ENCODE measurements around the gene B3GALT6. TPM values are rescaled to one million over a fixed set of nuclear protein-coding genes. Genes with fewer than 3 reads are reported as not detected.

Gene B3GALT6
- total RNA-seq, 4 donors from 2014 or later = 12.3 to 24.1 (median 15.0) TPM

DNA sequence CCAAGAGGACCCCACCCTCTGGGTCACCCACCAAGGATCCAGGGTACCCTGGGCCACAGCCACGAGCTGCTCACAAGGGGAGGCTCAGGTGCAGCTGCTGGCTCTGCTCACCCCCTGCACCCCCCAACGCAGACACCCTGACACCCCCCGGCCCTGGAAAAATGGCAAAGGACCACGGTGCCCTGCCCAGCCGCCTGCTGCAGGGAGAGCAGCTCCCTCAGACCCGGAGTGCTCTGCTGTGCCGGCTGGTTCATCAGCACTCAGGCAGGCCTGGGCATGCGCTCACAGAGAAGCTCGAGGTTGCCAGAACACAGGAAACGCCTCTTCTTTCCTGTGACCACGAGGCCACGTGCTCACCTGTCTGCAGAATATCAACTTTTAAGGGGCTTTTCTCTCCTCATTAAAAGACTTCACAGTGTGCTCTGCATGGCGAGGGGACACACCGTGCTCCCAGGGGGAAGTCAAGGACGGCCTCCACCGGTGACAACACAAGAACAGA lies 18.8 kb downstream of the B3GALT6 start:
- ATAC-seq = no peak
- Histone ChIP-seq H3K9me3 (no peaks in the 10 kb centered on the region), H3K36me3 (peaks cover 0 to 54% of the 10 kb centered on the region in 2 donors), H3K4me1 (peaks cover 0 to 15% (median 0%) of the 10 kb centered on the region in 3 donors), H3K4me3 (no peak overlapping the region), H3K27ac (no peak overlapping the region), H3K27me3 (peaks cover 28% of the 10 kb centered on the region)
- 83% methylated on average over 2 of the region's 16 CpGs; no CpG with 5 or more reads in 1 of the 2 donors for WGBS, 2 donors (ENCODE audit: low coverage in 1 of 2)
- no peak for TF ChIP-seq EP300 (IDR thresholded peaks at IDR 0.05)
- TF ChIP-seq, protein P1, sequence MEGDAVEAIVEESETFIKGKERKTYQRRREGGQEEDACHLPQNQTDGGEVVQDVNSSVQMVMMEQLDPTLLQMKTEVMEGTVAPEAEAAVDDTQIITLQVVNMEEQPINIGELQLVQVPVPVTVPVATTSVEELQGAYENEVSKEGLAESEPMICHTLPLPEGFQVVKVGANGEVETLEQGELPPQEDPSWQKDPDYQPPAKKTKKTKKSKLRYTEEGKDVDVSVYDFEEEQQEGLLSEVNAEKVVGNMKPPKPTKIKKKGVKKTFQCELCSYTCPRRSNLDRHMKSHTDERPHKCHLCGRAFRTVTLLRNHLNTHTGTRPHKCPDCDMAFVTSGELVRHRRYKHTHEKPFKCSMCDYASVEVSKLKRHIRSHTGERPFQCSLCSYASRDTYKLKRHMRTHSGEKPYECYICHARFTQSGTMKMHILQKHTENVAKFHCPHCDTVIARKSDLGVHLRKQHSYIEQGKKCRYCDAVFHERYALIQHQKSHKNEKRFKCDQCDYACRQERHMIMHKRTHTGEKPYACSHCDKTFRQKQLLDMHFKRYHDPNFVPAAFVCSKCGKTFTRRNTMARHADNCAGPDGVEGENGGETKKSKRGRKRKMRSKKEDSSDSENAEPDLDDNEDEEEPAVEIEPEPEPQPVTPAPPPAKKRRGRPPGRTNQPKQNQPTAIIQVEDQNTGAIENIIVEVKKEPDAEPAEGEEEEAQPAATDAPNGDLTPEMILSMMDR (IDR thresholded peaks at IDR 0.05) = no peak
- no peak for TF ChIP-seq POLR2AphosphoS5 (IDR thresholded peaks at IDR 0.05)
- TF ChIP-seq POLR2A (IDR thresholded peaks at IDR 0.05) = no peak

DNA sequence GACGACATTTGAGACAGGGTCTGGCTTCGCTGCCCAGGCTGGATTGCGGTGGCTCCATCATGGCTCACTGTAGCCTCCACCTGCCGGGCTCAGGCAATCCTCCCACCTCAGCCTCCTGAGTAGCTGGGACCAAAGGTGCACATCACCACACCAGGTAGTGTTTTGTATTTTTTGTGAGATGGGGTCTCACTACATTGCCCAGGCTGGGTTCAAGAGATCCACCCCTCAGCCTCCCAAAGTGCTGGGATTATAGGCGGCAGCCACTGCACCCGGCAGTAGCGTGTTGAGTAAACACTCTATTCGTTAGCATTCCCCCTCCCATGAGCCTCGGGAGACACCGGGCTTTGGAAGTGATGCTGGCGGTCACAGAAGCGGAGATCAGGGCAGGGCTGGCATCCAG lies 21.3 kb downstream of the B3GALT6 start:
- TF ChIP-seq EP300 (IDR thresholded peaks at IDR 0.05) (no peak), POLR2A (IDR thresholded peaks at IDR 0.05) (no peak), POLR2AphosphoS5 (IDR thresholded peaks at IDR 0.05) (no peak)
- TF ChIP-seq, protein P1 (IDR thresholded peaks at IDR 0.05) = no peak
- no peak overlapping the region for H3K27ac ChIP-seq
- peaks cover 0 to 77% of the 10 kb centered on the region in 2 donors for H3K36me3 ChIP-seq
- no peak for ATAC-seq
- 90% methylated on average over 2 of the region's 12 CpGs; no CpG with 5 or more reads in 1 of the 2 donors for WGBS, 2 donors (ENCODE audit: low coverage in 1 of 2)
- H3K4me3 ChIP-seq = no peak overlapping the region
- no peaks in the 10 kb centered on the region for H3K9me3 ChIP-seq
- no peaks in the 10 kb centered on the region for H3K4me1 ChIP-seq
- H3K27me3 ChIP-seq = peaks cover 4% of the 10 kb centered on the region

DNA sequence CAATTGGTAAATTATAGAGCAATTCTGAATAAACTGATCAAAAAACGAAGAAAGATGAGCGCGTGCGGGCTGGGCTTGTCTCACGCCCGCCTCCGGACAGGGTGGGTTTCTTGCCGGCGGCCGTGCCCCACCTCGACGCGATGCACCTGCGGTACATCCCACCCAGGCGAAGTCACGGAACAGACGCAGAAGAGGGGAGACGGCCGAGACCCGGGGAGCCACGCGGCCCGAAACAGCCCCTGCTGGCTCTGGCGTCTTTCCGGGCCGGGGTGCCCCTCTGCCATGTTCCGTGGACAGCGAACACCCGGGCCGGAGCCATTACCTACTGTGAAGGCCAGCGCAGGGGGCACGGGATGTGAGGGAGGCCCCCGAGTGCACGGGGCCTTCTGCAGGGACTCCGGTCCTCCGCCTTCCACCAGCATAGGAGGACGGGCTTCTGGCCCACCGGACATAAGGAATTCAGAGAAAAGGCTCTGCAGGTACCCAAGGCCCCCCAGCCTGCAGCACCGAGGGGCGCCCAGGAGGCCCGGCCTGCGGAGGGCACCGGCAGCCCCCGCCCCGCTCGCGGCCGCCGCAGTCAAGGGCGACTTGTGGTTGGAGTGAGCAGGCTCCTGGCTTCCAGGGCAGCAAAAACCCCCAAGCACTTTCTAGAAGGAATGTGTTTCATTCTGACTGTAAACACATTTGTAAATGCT lies 22.1 kb downstream of the B3GALT6 start:
- no peak for ATAC-seq
- peaks cover 0 to 85% of the 10 kb centered on the region in 2 donors for H3K36me3 ChIP-seq

DNA sequence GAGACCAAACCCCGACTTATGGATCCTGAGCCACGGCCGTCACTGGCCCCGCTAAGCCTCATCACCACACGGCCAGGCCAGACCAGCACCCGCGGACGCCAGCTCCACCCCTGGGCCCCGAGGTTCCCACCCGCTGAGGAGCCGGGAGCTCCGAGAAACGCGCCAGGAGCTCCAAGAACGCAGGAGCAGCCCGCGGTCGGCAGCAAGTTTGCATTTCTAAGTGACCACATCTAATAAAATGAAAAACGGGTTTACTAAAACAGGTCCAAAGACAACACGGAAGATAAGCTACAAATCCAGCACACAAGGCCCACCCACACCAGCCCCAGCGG lies 22.6 kb downstream of the B3GALT6 start:
- TF ChIP-seq POLR2A (IDR thresholded peaks at IDR 0.05) = no peak
- TF ChIP-seq, protein P1 (IDR thresholded peaks at IDR 0.05) = no peak
- TF ChIP-seq EP300 (IDR thresholded peaks at IDR 0.05) = no peak
- TF ChIP-seq POLR2AphosphoS5 (IDR thresholded peaks at IDR 0.05) = no peak
- H3K9me3 ChIP-seq = no peaks in the 10 kb centered on the region
- H3K27ac ChIP-seq = no peak overlapping the region
- H3K4me3 ChIP-seq = no peak overlapping the region
- no peaks in the 10 kb centered on the region for H3K4me1 ChIP-seq
- H3K36me3 ChIP-seq = peaks cover 0 to 90% of the 10 kb centered on the region in 2 donors
- ATAC-seq = no peak
- 86% methylated on average over 3 of the region's 21 CpGs; no CpG with 5 or more reads in 1 of the 2 donors for WGBS, 2 donors (ENCODE audit: low coverage in 1 of 2)
- no peaks in the 10 kb centered on the region for H3K27me3 ChIP-seq

More for the DNA sequence above, 22.1 kb downstream of the B3GALT6 start:
- WGBS, 2 donors (ENCODE audit: low coverage in 1 of 2) = 87 to 94% methylated on average over 6 to 11 of the region's 50 CpGs
- H3K4me1 ChIP-seq = no peaks in the 10 kb centered on the region
- H3K9me3 ChIP-seq = no peaks in the 10 kb centered on the region
- no peak for TF ChIP-seq EP300 (IDR thresholded peaks at IDR 0.05)
- TF ChIP-seq, protein P1 (IDR thresholded peaks at IDR 0.05) = no peak
- TF ChIP-seq POLR2A (IDR thresholded peaks at IDR 0.05) = no peak
- TF ChIP-seq POLR2AphosphoS5 (IDR thresholded peaks at IDR 0.05) = no peak
- H3K27ac ChIP-seq = no peak overlapping the region
- H3K4me3 ChIP-seq = no peak overlapping the region
- H3K27me3 ChIP-seq = no peaks in the 10 kb centered on the region

DNA sequence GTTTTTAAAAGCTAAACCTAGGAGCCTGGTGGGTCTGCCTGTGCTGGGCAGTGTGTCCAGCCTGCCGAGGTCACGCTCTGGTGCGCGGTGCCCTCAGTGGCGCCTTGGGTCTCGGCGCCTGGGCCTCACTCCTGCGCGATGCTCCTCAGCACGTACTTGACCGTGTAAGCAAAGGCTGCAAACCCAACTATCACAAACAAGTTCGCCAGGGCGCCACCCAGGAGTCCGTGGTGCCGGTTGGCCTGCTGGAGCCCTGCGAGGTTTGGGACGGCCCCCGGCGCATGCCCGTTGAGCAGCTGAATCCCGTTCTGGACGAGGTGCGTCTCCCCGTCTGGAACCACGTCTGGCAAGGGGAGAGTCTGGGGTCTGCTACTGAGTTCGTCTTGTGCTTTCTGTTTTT lies 23.0 kb downstream of the B3GALT6 start:
- Histone ChIP-seq H3K4me1 (no peaks in the 10 kb centered on the region), H3K4me3 (no peak overlapping the region), H3K27me3 (no peaks in the 10 kb centered on the region), H3K9me3 (no peaks in the 10 kb centered on the region), H3K27ac (no peak overlapping the region), H3K36me3 (peaks cover 0 to 94% of the 10 kb centered on the region in 2 donors)
- no peak for TF ChIP-seq POLR2AphosphoS5 (IDR thresholded peaks at IDR 0.05)
- no peak for TF ChIP-seq EP300 (IDR thresholded peaks at IDR 0.05)
- no peak for TF ChIP-seq POLR2A (IDR thresholded peaks at IDR 0.05)
- WGBS, 2 donors (ENCODE audit: low coverage in 1 of 2) = 98% methylated on average over 8 of the region's 26 CpGs; no CpG with 5 or more reads in 1 of the 2 donors
- ATAC-seq = no peak

Data from gastroesophageal sphincter (tissue), 4 donors.